OCI-M2 (cell line): ENCODE measurements around the gene THADA.

ENCODE experiments used
- DNase-seq: peaks from one replicate; lab custom pipeline; 2025; ENCODE audit not compliant: unreplicated experiment; lab: John Stamatoyannopoulos, UW

THADA gene

DNA sequence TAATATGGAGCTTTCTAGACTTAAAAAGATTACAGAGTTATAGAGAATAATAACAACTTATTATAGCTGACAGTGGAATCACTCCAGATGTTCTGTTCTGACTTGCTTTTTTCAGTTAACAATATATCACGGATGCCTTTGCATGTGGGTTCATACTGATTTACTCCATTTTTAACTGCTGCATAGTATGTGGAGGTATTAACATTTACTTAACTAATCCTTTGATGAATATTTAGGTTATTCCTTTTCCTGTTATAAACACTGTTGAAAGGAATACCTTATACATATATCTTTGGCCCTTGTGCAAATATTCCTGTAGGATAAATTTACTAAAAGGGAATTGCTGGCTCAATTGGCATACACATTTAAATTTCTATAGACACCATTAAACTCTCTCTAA, 336.3 kb downstream of the THADA start:
- no peak for DNase-seq

DNA sequence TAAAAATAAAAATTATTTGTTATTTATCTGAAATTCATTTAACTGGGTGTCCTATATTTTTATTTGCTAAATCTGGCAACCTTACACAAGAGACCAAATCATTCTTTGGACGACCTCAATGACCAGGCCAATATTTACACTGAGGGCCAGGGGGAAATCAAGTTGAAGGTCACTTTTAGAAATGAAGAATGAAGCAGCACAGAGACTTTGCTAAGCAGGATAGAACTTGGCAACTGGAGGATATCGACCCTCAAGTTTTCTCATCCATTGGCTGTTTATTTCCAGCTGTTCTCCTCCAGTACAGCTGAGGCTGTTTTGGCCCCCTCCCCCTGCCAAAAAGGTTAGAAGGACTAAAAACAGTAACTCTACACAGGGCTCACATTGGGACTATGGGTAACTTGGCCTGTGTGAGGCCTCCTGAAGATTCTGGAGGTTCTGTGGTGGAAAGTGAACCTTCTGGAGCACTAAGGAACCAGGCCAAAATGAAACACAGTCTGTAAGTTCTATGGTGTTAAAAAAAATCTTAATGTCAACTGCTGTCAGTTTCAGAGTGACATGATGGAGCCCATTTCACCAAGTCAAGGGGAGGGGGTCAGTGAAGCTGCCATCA, 337.2 kb downstream of the THADA start:
- no peak for DNase-seq

DNA sequence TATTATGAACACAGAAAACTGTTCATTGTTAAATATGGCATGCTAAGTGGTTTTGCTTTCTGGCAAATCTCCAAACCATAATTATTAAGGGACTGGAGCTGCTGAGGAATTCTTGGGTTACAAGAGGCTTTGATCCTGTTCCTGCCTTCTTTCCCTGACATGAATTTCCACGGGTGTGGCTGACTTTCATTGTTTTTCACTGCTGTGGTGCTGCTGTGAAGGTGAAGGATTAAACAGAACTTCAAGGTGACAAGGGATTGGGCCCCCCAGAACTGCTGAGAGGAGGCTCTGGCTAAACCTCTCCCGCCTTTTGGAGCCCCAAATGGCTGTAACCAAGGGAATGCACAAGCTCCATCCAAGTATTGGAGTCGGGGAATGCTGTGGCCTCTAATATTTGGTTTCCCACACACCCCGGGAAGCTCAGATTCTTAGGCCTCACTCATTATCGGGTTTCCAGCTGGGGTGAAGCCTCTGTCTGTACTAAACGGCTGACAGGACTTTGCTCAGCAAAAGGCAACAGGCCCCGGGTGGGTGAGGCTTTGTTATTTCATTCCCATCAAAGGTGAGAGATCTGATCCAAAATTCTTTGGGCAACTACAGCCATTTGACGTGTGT, 340.4 kb downstream of the THADA start:
- DNase-seq = no peak

DNA sequence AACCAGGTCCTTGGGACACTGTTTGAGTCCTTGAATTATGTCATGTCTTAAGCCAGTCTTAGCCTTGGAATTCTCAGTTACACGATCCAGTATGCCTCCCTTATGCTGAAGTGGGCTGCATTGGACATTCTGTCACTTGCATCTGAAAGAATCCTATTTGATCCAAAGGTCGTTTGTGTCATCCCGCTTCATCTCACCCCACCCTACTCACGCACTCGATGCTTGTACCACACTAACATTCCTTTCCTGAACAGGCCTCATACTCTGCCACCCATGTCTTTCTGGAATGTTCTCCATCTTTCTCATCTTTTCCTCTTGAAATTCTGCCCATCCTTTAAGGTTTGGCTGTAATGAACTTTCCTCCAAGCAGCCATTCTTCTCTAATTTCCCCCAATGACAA, 341.5 kb downstream of the THADA start:
- no peak for DNase-seq

DNA sequence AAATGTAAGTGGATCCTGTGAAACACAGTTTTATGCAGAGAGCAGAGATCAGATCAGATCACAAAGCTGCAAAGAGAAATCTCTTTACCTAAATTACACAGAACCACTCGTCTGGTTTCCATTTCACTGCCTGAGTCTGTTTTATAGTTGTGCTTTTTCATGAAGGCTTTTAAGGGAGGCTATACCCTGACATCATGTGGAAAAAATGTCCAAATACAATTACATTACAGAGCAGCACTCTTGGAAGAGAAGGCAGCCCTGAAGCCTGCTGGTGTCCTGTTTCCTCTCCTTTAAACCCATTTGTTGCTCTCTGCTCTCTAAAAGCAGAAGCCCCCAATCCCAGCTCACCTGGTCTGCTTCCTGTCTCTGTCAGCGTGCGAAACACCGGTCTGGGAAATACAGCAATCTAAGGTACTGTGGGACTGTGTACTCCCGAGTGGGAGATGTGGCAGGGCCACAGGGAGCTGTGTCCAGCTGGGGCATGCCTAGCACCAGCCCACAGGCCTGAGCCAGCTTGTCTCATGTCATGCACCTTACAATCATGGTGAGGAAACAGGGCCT, 344.6 kb downstream of the THADA start:
- no peak for DNase-seq

DNA sequence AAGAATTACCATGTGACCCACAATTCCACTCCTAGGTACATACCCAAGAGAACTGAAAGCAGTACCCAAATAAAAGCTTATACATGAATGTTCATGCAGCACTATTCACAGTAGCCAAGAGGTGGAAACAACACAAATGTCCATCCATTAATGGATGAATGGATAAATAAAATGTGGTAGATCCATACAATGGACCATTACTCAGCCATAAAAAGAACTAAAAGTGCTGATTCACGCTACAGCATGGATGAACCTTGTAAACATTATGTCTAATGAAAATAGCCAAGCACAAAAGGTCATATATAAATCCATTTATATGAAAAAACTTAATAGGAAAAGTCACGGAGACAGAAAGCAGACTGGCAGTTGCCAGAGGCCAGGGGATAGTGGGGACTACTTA, 345.8 kb downstream of the THADA start:
- no peak for DNase-seq

DNA sequence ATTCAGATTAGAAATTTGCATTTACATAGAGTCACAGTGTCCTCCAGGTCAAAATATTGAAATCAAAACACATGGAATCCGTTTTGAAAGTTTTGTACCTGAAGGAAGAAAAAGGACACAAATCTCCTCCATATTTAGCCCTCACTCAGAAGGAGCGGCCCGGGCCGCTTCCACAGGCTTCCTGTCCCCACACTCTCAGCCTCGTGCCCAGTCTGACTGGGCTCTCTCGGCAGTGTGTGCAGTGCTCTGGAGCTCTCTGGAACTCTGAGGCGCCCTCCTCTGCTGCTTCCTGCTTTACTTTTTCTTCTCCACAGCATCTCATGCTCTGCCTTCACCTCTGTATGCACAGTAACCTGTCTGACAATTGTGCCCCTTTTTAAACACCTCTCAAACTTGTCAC, 347.2 kb downstream of the THADA start:
- DNase-seq = no peak

DNA sequence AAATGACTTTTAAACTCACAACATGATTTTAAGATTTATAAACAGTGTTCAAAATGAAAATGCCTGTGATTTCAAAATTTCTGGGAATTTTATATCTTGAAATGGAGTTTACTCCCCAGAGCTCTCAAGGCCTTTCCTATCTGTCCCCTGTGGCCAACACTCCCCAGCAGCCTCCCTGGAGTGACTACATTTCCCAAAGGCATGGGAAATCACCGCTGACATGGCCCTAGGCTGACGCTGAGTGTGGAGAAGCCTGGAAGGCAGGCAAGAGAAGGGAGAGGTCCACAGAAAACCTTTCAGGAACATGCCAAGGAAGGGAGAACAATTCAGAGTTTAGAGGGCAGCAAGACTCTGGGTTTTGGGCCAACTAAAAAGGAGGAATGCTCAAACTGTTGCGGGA, 349.2 kb downstream of the THADA start:
- no peak for DNase-seq

DNA sequence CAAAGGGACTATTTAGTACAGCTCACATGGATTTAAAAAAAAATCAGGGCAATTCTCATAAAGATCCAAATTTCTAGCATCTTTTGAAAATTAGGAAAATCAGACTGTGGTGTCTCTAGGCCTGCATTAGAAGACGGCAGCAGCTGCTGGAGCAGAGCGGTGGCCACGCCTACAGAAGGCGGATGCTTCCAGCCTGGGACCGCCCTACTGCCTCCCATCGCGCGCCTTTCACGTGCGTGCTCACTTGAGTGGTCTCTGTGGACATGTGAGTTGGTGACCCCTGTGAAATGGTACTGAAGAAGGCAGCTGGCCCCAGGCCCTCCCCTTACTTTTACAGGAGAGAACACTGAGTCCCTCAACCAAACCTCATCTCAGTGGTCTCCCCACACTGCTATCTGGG, 354.3 kb downstream of the THADA start:
- no peak for DNase-seq

DNA sequence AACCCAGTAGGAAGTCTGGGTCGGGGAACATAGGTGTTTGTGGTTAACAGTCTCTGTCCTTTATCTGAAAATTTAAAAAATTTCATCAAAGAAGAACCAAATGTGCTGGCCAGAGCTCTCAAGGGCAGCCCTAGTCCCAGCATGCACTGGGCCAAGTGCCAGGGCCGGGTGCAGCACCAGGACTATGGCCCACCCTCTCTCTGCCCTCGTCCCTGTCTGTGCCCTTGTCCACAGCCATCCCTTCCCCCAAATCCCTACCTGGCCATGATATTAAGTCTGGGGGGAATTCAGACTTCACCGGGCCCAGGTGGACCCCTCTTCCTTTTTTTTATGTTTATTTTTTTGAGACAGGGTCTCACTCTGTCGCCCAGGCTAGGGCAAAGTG, 355.1 kb downstream of the THADA start:
- DNase-seq = no peak

DNA sequence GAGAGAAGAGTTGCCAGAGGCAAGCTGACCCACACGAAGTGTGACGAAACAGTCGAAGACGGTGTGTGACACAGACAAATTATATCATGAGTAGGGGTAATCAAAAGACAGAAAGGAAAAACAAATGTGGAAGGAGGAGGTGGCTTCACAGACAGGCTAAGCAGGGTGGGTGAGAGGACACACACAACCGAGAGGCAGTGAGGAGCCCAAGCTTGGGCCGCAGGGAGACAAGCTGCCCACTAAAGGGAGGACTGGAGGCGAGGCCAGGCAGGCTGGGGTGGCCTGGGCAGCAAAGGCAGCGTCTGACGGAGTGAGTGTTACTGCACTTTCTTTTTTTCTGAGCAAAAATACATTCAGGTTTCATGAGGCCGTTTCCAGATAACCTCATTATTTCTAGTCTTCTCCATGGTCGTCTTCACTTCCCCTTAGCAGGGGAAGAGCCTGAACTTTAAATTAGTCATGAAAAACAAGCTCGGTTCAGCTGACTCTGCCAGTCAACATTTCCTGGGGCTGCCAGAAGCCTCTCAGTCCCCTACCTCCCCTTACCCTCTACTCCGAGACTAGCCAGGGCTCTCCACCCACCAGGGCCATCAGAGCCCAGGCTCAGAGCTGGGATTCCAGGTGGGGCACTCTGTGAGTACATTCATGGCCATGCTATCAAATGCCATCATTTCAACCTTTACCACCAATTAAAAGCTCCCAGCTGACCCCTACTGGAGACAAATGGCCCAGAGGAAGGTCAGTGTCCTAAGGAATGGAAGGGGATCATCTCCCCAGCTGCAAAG, 355.7 kb downstream of the THADA start:
- no peak for DNase-seq

DNA sequence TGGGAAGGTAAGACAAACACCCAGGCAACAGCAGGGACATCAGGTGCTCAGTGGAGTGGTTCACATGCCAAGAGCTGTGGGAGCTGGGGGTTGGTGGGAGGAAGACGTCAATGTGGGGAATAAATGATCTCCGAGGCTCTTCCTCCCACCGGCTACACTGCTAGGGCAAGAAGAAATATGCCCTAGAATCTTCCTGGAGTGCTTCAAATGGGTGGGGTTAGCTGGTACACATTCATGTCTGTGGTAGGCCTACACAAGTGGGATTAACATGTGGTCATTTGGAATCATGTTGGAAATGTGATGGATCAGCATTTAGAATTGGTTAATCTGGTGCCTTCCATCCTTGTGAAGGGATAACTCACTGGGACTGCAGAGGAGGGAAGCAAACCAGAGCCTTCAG, 357.0 kb downstream of the THADA start:
- no peak for DNase-seq

DNA sequence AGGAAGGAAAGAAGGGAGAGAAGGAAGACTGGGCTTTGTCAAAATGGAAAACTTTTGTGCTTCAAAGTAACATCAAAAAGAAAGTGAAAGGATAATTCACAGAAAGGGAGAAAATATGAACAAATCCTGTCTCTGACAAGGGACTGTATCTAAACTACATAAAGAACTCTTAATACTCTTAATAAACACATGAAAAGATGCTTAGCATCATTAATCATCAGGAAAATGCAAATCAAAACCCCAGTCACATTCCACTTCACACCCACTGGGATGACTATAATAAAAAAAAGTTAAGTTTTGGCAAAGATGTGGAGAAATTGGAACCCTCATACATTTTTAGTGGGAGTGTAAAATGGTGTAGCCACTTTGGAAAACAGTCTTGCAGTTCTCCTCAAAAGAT, 357.7 kb downstream of the THADA start:
- no peak for DNase-seq

DNA sequence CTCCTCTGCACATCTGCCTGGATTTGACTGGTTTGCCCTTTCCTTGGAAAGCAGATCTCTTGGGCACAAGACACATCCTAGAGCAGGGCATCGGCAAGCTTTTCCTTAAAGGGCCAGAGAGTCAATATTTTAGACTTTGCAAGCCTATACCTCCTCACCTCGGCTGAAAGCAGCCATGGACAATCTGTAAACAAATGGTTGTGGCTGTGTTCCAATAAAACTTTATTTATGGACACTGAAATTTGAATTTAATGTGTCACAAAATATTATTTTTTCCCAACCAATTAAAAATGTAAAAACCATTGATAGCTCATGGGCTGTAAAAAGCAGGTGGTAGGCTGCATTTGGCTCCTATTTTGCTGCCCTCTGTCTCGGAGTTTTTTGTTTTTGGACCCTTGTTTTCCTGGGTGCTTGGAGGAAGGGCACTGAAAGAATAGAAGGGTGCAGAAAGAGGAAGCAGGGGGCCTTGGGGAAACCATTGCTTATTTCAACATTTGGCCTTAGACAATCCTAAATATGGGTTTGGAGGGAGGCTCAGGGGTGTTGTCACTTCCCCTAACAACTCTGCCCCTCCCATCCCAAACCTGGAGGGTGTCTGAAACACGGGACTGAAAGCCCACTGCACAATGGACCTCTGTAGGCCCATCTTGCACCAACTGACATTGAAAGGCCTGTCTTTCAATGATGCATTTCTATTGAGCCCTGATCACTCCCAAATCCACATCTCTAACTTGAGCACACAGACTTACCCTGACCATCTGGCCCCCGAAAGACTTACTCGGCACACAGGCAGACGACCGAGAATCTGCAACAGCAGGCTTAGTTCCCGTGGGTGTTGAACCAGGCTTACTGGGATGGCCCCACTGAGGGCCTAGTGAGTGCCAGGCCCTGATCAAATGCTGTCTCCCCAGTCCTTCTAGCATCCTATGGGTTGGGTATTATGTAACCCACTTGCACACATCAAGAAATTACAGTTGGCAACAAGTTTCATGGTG, 362.3 kb downstream of the THADA start:
- no peak for DNase-seq

DNA sequence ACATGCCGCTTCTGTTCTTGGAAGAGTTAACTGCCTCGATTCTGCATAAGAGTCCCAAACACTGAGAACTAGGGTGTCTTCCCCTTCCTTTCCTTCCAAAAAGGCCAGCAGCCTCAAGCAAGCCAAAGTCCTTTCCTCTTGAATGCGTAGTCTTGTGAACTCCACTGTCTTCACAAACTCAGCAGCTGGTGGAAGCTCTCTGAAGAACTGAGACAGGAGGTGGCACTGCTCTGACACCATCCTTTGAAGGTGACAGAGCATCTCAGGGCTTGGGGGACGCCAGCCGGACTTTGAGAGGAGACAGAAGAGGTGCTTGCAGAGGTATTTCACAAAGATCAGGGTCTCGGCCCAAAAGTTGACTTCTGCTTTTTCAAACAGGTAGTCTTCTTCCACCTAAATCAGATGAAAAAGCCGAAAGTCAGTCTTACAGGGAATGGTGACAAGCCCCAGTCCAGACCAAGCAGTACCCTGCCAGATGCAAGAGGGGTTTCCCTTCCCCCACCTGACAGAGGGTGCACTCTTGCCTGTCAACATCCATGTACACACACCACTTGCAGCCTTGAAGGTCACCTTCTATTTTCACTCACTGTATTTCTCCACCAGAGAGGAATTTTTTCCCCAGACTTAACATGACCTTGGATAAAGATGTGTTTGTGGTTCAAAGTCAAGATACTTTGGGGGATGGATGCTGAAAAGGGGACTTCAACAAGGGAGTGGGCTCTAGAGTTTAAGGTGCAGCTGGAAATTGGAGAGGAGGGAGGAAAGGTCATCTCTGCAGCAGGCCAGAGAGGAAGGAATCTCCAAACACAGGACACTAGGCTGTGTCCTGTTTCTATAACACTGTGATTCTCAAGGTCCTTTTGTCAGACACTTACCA, 364.6 kb downstream of the THADA start:
- DNase-seq = no peak

DNA sequence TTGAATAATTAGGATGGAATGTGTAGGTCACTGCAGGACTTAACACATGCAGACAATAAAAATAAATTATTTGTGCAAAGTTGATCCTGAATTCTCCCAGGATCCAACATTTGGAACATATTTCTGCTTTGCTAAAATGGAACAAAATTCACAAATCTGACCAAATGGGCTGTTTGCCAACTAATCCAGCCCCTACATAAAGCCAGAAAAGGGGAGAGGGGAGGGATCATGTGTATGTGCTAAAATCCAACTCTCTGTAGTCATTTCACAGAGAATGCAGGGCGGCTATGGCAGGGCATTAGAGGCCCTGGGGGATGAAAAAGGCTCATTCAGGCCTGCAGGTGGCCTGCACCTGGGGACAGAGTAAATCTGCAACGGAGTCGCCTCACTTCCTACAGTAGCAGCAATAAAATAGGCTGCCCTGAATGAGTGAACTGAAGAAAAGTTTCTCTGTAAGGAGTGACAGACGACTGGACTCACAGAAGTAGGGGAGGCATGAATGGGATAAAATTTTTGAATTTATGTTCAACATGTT, 365.4 kb downstream of the THADA start:
- DNase-seq = no peak

DNA sequence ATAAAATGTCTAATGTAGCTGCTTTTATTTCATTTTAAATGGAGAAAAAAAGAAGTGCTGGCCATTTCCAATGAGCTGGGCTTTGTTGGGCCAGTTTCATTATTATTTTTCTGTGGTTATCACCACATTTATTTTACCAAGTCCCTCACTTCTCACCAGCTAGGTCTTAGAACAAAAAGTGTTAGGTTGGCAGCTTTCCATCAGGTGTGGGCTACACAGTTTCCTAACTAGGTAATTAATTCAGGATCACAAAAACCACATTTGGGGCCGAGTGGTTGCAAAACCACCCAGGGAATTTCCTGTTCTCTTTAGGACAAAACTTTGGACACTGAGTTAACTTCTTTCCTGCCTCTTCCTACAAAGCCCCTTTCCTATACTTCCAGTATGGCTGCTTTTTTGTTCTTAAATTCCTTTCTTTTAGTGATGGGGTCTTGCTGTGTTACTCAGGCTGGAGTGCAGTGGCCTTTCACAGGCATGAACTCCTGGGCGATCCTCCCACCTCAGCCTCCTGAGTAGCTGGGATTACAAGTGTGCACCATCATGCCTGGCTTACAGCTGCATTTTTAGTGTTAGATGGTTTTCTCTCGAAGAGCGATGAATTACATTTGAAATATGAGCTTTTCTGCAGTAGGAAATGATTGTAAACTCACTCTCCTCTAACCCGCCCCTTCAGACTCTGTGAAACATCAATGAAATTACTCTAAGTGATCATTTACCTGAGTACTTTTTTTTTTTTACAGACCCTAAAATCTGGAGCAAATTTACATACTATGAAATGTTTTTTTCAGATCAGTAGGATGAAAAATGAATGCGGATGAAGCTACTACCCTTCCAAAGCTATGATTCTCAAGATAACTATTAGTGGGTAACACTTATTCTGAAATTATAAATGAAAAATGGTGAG, 366.8 kb downstream of the THADA start:
- no peak for DNase-seq

DNA sequence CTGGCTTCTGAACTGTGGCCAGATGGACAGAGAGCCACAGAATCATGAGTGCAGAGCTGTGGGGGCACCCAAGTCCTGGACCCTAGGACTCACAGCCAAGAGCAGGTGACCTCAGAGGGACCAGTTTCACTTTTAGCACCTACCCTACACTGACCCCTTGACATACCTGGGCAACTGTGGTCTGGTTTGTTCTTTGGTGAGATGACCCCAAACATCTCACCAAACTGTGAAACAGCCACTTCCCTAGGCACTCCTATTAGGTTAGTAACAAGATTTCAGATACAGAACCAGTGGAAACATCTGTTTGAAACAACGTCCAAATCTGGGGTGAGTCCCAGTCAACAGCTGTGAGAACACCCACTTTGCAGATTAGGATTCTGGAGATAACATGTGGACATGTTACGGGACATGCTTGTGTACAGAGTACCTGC, 367.5 kb downstream of the THADA start:
- no peak for DNase-seq

DNA sequence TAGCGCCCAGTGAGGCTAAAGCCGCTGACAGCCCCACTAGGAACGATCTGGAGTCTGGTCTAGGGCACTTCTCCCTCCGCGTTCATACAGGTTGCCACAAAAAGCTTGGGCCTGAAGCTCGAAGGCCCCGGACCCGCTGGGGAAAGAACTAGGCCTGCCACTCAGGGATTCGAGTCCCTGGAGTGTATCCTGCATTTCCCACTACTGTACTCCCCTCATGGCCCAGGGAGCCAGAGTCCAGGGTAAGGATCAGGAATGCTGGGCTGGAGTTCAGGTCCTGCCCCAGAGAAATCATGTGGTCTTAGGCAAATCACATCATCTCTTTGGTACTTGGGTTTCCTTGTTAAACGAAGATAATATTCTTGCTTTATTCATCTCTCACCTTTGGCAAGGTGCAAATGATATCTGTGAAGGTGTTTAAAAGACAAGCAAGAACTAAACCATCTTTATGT, 368.0 kb downstream of the THADA start:
- DNase-seq = no peak
